HFFc6 (cell line): Measurements from ENCODE around the gene NDUFV1. TPM values are rescaled to one million over a fixed set of nuclear protein-coding genes. Genes with fewer than 3 reads are reported as not detected.
A peak's percentile ranks its signal among the peaks of the same experiment; 100 is the strongest.

Experiments used
- DNase-seq: peaks from one replicate; pipeline ENCODE4 v3.0.0-alpha.2; 2018
- H3K27ac Mint-ChIP-seq: 2 replicates; pipeline ENCODE4 v1.8.0; 2020; ENCODE audit warnings: mild to moderate bottlenecking, mixed read lengths
- H3K27me3 Mint-ChIP-seq: 2 replicates; pipeline ENCODE4 v1.8.0; 2021; ENCODE audit warnings: mild to moderate bottlenecking, moderate library complexity, mixed read lengths; ENCODE audit not compliant: insufficient read depth
- H3K36me3 Mint-ChIP-seq: 2 replicates; pipeline ENCODE4 v1.8.0; 2021; ENCODE audit warnings: low read depth, mixed read lengths
- H3K4me1 Mint-ChIP-seq: 2 replicates; pipeline ENCODE4 v1.8.0; 2020; ENCODE audit warnings: low read depth, mixed read lengths
- H3K4me3 Mint-ChIP-seq: 2 replicates; pipeline ENCODE4 v1.8.0; 2020; ENCODE audit warnings: mild to moderate bottlenecking, moderate library complexity, mixed read lengths
- H3K9me3 Mint-ChIP-seq: 2 replicates; pipeline ENCODE4 v1.8.0; 2020; ENCODE audit warnings: mild to moderate bottlenecking, mixed read lengths
- CTCF ChIP-seq: fragments of 200-600 bp; sonication (generic); IDR thresholded peaks from 2 replicates; pipeline ENCODE4 v1.5.0; 2021; ENCODE audit warnings: antibody characterized with exemption, mild to moderate bottlenecking
- total RNA-seq, 6 experiments: library from RNA; stranded (reverse); fragmentation: NEBNext Ultra II Directional; extraction: Animal tissue kit (Norgen Biotek cat#: 25700); gene quantifications; 2 replicates in 1 of 6; 3 replicates in 5 of 6; pipeline ENCODE4 v1.2.3, GENCODE V29; 2021

NDUFV1 gene
- total RNA-seq, 6 experiments from 2014 or later, result 130 to 150 (median 135) TPM

- Mint-ChIP-seq H3K4me3 (peak overlapping the region; percentile 34), H3K9me3 (no peaks in the 10 kb centered on the region), H3K27me3 (peaks cover 4% of the 10 kb centered on the region), H3K27ac (no peak overlapping the region), H3K36me3 (no peaks in the 10 kb centered on the region), H3K4me1 (peaks cover 5% of the 10 kb centered on the region)
- no peak for DNase-seq
- TF ChIP-seq CTCF, result no peak
Measured at GRCh38 chr11:67631853-67632174, 25.1 kb downstream of the NDUFV1 start.

GRCh38 chr11:67632175-67632981, 25.6 kb downstream of the NDUFV1 start:
- no peak for TF ChIP-seq CTCF

GRCh38 chr11:67632982-67633755, 26.4 kb downstream of the NDUFV1 start:
- H3K36me3 Mint-ChIP-seq, result no peaks in the 10 kb centered on the region
- peaks cover 2% of the 10 kb centered on the region; the same call in 1 of the 2 replicates for H3K27me3 Mint-ChIP-seq
- H3K27ac Mint-ChIP-seq, result no peak overlapping the region
- H3K4me3 Mint-ChIP-seq, result no peak overlapping the region
- no peak for DNase-seq
- no peak for TF ChIP-seq CTCF
- H3K4me1 Mint-ChIP-seq, result peaks cover 5% of the 10 kb centered on the region
- H3K9me3 Mint-ChIP-seq, result no peaks in the 10 kb centered on the region

More at GRCh38 chr11:67632175-67632981, 25.6 kb downstream of the NDUFV1 start:
- Mint-ChIP-seq H3K27ac (no peak overlapping the region), H3K36me3 (no peaks in the 10 kb centered on the region), H3K9me3 (no peaks in the 10 kb centered on the region), H3K4me3 (peak overlapping the region; percentile 34; the same call in 1 of the 2 replicates), H3K27me3 (peaks cover 2% of the 10 kb centered on the region), H3K4me1 (peaks cover 5% of the 10 kb centered on the region)
- no peak for DNase-seq

- H3K4me1 Mint-ChIP-seq, result peaks cover 5% of the 10 kb centered on the region
- H3K36me3 Mint-ChIP-seq, result no peaks in the 10 kb centered on the region
- no peak for TF ChIP-seq CTCF
- no peak for DNase-seq
- H3K4me3 Mint-ChIP-seq, result no peak overlapping the region
- H3K9me3 Mint-ChIP-seq, result no peaks in the 10 kb centered on the region
- H3K27me3 Mint-ChIP-seq, result peaks cover 2% of the 10 kb centered on the region; the same call in 1 of the 2 replicates
- H3K27ac Mint-ChIP-seq, result no peak overlapping the region
Measured at GRCh38 chr11:67633758-67634365, 27.1 kb downstream of the NDUFV1 start.

GRCh38 chr11:67634366-67635230, 27.9 kb downstream of the NDUFV1 start:
- H3K4me3 Mint-ChIP-seq, result no peak overlapping the region
- DNase-seq, result no peak
- TF ChIP-seq CTCF, result no peak

More at GRCh38 chr11:67634366-67635230, 27.9 kb downstream of the NDUFV1 start:
- Mint-ChIP-seq H3K27ac (no peak overlapping the region), H3K36me3 (no peaks in the 10 kb centered on the region), H3K9me3 (no peaks in the 10 kb centered on the region), H3K4me1 (peaks cover 5% of the 10 kb centered on the region), H3K27me3 (peaks cover 5% of the 10 kb centered on the region; the same call in 1 of the 2 replicates)
